A549 treated with dexamethasone at 1 μM for 4 hours (cell line): Measurements from ENCODE around the gene SRSF3. TPM values are rescaled to one million over a fixed set of nuclear protein-coding genes. Genes with fewer than 3 reads are reported as not detected.

Source experiments
- total RNA-seq: library from RNA; stranded (reverse); fragments of 200-300 nt; extraction: Qiagen RNA extraction; gene quantifications from 5 replicates; pipeline ENCODE4 v1.2.3, GENCODE V29; 2022

The SRSF3 gene
- total RNA-seq: 485 to 703 TPM (median 506 TPM) in 5 replicates

DNA sequence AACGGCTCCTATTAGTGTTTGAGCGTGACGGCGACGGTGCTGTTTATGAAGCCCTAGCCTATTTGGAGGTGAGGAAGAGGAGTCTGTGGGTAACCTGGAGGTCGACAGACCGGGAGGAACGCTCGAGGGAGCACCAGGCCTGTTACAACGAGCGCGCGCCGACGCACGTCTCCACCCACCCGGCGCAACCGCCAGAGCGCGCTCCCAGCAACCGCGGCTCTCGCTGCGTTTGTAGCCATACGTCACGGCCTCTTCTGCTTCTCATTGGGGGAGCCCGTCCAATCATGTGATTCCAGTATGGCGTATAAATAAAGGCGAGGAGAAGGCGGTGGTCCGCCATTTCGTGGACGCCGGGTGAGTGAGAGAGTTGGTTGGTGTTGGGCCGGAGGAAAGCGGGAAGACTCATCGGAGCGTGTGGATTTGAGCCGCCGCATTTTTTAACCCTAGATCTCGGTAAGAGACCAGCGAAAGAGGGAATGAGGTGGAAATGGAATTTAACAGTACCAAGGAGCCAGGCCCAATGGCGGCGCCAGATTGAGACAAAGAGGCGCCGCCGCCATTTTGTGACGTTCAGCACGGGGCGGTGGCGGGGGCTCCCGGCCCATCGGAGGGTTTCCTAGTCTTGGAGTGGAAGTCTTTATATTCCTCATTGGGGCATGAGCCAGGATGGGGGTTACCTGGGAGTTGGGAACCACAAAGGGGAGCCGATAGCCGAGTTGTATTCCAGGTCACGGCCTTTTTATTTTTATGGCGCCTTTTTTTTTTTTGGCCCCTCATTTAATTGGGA lies at the start of gene SRSF3:
Gene SRSF3 (plus strand): TSS at position 334 of the 787 bp plus-strand sequence. CDS start 2,401 bp downstream, outside the sequence.

DNA sequence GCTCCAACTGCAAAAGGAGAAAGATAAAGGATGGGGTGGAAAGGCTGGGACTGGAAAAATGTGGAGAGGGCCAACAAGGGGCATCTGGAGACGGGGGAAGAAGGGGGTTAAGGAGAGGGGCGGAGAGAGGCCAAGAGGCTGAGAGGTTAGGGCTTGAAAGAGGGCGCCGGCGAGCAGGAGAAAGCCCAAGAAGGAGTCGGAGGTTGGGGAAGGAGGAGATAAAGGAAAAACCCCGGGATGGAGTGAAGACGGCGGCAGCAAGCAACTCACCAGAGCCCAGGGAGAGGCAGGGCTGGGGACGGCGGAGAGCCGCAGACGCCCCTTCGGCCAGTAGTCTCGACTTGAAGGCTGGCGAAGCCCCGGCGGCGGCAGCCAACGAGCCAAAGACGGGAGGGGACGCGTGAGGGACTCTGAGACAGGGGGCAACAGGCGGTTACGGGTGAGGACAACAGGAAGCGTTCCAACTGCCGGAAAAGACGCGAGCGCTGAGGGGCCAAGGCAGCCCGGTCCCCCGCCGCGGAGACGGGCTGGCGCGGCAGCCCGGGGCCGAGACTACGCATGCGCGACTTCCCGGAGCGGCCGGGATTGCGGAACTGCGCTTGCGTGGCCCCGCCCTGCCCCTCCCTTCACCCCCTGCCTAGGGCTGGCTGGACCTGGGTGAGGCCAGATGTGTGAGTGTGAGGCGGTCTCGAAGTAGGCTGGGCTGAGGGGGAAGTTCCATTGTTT lies 47.1 kb upstream of the SRSF3 start, which contains the start of gene STK38:
Gene STK38 (minus strand): TSS at position 560 of the 726 bp plus-strand sequence. CDS start 7,277 bp downstream, outside the sequence.

Other genes with a start within 250 kb of the SRSF3 start
- 0.09 to 0.28 TPM (median 0.13 TPM) in 5 replicates for gene ETV7, start 206.7 kb upstream of the SRSF3 start, total RNA-seq
- gene PXT1, start 151.5 kb upstream of the SRSF3 start, total RNA-seq: 0.06 TPM in 1 of 5 replicates, not detected in the others
- gene KCTD20, start 151.4 kb upstream of the SRSF3 start, total RNA-seq: 15.7 to 18.0 TPM (median 17.4 TPM) in 5 replicates
- 13.0 to 17.5 TPM (median 16.8 TPM) in 5 replicates for gene STK38, start 46.9 kb upstream of the SRSF3 start, total RNA-seq
- 248 to 304 TPM (median 283 TPM) in 5 replicates for gene CDKN1A, start 84.4 kb downstream of the SRSF3 start, total RNA-seq
- 0.04 to 0.05 TPM (median 0.04 TPM) in 5 replicates for gene RAB44, start 103.5 kb downstream of the SRSF3 start, total RNA-seq
- 0.06 to 0.12 TPM (median 0.10 TPM) in 5 replicates for gene CPNE5, start 245.1 kb downstream of the SRSF3 start, total RNA-seq